ENCODE results near the gene APOB. TPM values are rescaled to one million over a fixed set of nuclear protein-coding genes. Genes with fewer than 3 reads are reported as not detected.

The APOB gene
- total and polyA plus RNA-seq, 10 of the 15 experiments (the other 5 are each of a cell fraction or from before 2014, with no cell fraction given) = 1.4 TPM; not detected in 9

- H2AFZ ChIP-seq (ENCODE audit: control insufficient read depth, low read depth, low read length) = no peak overlapping the region
- no peak for TF ChIP-seq SUZ12 (IDR thresholded peaks at IDR 0.05; ENCODE audit: unreplicated experiment)
- TF ChIP-seq HDAC2 (IDR thresholded peaks at IDR 0.05) = no peak
- no peak for TF ChIP-seq EP300 (IDR thresholded peaks at IDR 0.05; ENCODE audit: borderline replicate concordance in 1 of 2, control insufficient read depth in 1 of 2, low read depth in 2 of 2, low read length in 2 of 2)
- TF ChIP-seq BRCA1 (IDR thresholded peaks at IDR 0.05; ENCODE audit: low read depth, low read length) = no peak
- TF ChIP-seq ATF3 (IDR thresholded peaks at IDR 0.05; ENCODE audit: borderline replicate concordance, extremely low read depth, low read depth, low read length) = no peak
- no peak for TF ChIP-seq EGR1 (IDR thresholded peaks at IDR 0.05; ENCODE audit: borderline replicate concordance in 1 of 2, low read depth in 2 of 2, low read length in 2 of 2)
- TF ChIP-seq PAX5 (IDR thresholded peaks at IDR 0.05; ENCODE audit: borderline replicate concordance, low read depth, low read length) = no peak
- no peak for TF ChIP-seq POLR2AphosphoS2 (IDR thresholded peaks at IDR 0.05; ENCODE audit: low read depth, low read length)
- no peak for TF ChIP-seq NR2F1 (conservative IDR thresholded peaks at IDR 0.05)
- TF ChIP-seq SMAD5 (IDR thresholded peaks at IDR 0.05; ENCODE audit: low read depth) = no peak
- TF ChIP-seq GATAD2B (conservative IDR thresholded peaks at IDR 0.05; ENCODE audit: low read depth) = no peak
- no peaks in the 10 kb centered on the region for H4K20me1 ChIP-seq (ENCODE audit: control insufficient read depth, insufficient read depth)
- CTCF ChIA-PET = no interaction called here
- RAD21 ChIA-PET (ENCODE audit: unreplicated experiment) = no interaction called here
- no TSS peak for BruUV-seq (replicated peaks)
- no peaks in the 10 kb centered on the region for H3K4me1 ChIP-seq (ENCODE audit: control insufficient read depth, insufficient read depth, low read length)
- H3K27ac ChIP-seq (ENCODE audit: control insufficient read depth, insufficient read depth) = no peak overlapping the region
- no peak overlapping the region for H3K4me3 ChIP-seq
- in situ Hi-C loops (cut with MboI) (no loop called here), intact Hi-C loops (cut with micrococcal nuclease; ENCODE audit: unreplicated experiment) (no loop called here)
- 49% methylated on average over 2 of the region's 2 CpGs for WGBS (ENCODE audit: insufficient coverage, insufficient replicate concordance, low lambda C conversion rate, missing lambda C conversion rate)
- no peaks in the 10 kb centered on the region for H3K9me3 ChIP-seq (replicated peaks; ENCODE audit: control insufficient read depth, insufficient read depth, low read length)
- POLR2A ChIA-PET = no interaction called here
- DNase-seq (ENCODE audit: low read depth, low spot score) (no peak), ATAC-seq (no peak), FAIRE-seq (no peak)
- SMC1A ChIA-PET (ENCODE audit: uncharacterized antibody, unreplicated experiment) = no interaction called here
- no peak overlapping the region for H3K9ac ChIP-seq (ENCODE audit: control insufficient read depth, insufficient read depth, low read length)
- H3K4me2 ChIP-seq (ENCODE audit: control insufficient read depth, insufficient read depth) = no peak overlapping the region
- no peaks in the 10 kb centered on the region for H3K79me2 ChIP-seq (ENCODE audit: control insufficient read depth, insufficient read depth, low read length)
- H3K36me3 ChIP-seq (ENCODE audit: control insufficient read depth in 2 of 2, insufficient read depth in 2 of 2, low read length in 1 of 2) = no peaks in the 10 kb centered on the region
- H3K27me3 ChIP-seq (replicated peaks in 1 of 2; ENCODE audit: control insufficient read depth in 2 of 2, insufficient read depth in 2 of 2, low read length in 1 of 2) = no peaks in the 10 kb centered on the region; a peak in 1 of 4 replicates
Observed at GRCh38 chr2:21020668-21021288, 23.1 kb downstream of the APOB start.
